Hematopoietic multipotent progenitor cell treated with erythropoietin and hydrocortisone succinate and interleukin-3 and kit ligand, for 17 days (in vitro differentiated cells): ENCODE measurements around the gene PLCG2.
"Not testable (repeated sequence)": the region's sequence is repeated elsewhere in the genome, so short reads cannot be mapped to it uniquely, and the experiment has no call there.

Source experiments
- DNase-seq: peaks from one replicate; pipeline ENCODE4 v3.0.0-alpha.2; 2015; ENCODE audit warnings: low spot score

The PLCG2 gene

GRCh38 chr16:81754858-81755257, 24.2 kb upstream of the PLCG2 start:
- no peak for DNase-seq

GRCh38 chr16:81755915-81756614, 23.0 kb upstream of the PLCG2 start:
- no peak for DNase-seq

- no peak for DNase-seq
These were observed 22.3 kb upstream of the PLCG2 start for GRCh38 chr16:81756615-81757356.

GRCh38 chr16:81758376-81758775, 20.7 kb upstream of the PLCG2 start:
- no peak for DNase-seq

- DNase-seq, result not testable (repeated sequence)
These were observed 16.8 kb upstream of the PLCG2 start for GRCh38 chr16:81762322-81762721.

GRCh38 chr16:81765111-81765919, 13.8 kb upstream of the PLCG2 start:
- no peak for DNase-seq

- DNase-seq, result no peak
These were observed 13.1 kb upstream of the PLCG2 start for GRCh38 chr16:81765969-81766368.

- DNase-seq, result no peak
These were observed 11.0 kb upstream of the PLCG2 start for GRCh38 chr16:81767987-81768592.

GRCh38 chr16:81770008-81770407, 9.1 kb upstream of the PLCG2 start:
- DNase-seq, result no peak

GRCh38 chr16:81774348-81774747, 4.7 kb upstream of the PLCG2 start:
- no peak for DNase-seq

GRCh38 chr16:81775570-81775969, 3.5 kb upstream of the PLCG2 start:
- DNase-seq, result no peak

GRCh38 chr16:81778231-81778630, 860 bp upstream of the PLCG2 start:
- no peak for DNase-seq

GRCh38 chr16:81779536-81780320, 637 bp downstream of the PLCG2 start:
- DNase-seq, result no peak

GRCh38 chr16:81780350-81780749, 1.3 kb downstream of the PLCG2 start:
- no peak for DNase-seq

- DNase-seq, result no peak
These were observed 3.1 kb downstream of the PLCG2 start for GRCh38 chr16:81782236-81782635.

- no peak for DNase-seq
These were observed 5.1 kb downstream of the PLCG2 start for GRCh38 chr16:81784072-81784795.

GRCh38 chr16:81785138-81785924, 6.2 kb downstream of the PLCG2 start:
- DNase-seq, result no peak

GRCh38 chr16:81786321-81786720, 7.2 kb downstream of the PLCG2 start:
- DNase-seq, result no peak

GRCh38 chr16:81786868-81787267, 7.8 kb downstream of the PLCG2 start:
- no peak for DNase-seq

GRCh38 chr16:81787659-81788058, 8.6 kb downstream of the PLCG2 start:
- no peak for DNase-seq
